BLaER1 (cell line): ENCODE measurements around the gene CBLN1.
"Not testable (repeated sequence)": the region's sequence is repeated elsewhere in the genome, so short reads cannot be mapped to it uniquely, and the experiment has no call there.

Experiments
- H3K27ac ChIP-seq: shearing (Covaris generic); formaldehyde crosslinking; 2 replicates; pipeline ENCODE4 v1.8.1; 2022
- H3K27me3 ChIP-seq: shearing (Covaris generic); formaldehyde crosslinking; 2 replicates; pipeline ENCODE4 v1.8.1; 2022
- H3K36me3 ChIP-seq: shearing (Covaris generic); formaldehyde crosslinking; 2 replicates; pipeline ENCODE4 v1.8.1; 2022
- H3K4me1 ChIP-seq: shearing (Covaris generic); formaldehyde crosslinking; 2 replicates; pipeline ENCODE4 v1.8.1; 2022
- H3K4me2 ChIP-seq: shearing (Covaris generic); formaldehyde crosslinking; 2 replicates; pipeline ENCODE4 v1.8.1; 2022
- H3K4me3 ChIP-seq: shearing (Covaris generic); formaldehyde crosslinking; 2 replicates; pipeline ENCODE4 v1.8.1; 2022
- H3K9ac ChIP-seq: shearing (Covaris generic); formaldehyde crosslinking; 2 replicates; pipeline ENCODE4 v1.8.1; 2022
- H3K9me3 ChIP-seq: shearing (Covaris generic); formaldehyde crosslinking; 2 replicates; pipeline ENCODE4 v1.8.1; 2022
- H4K20me1 ChIP-seq: shearing (Covaris generic); formaldehyde crosslinking; 2 replicates; pipeline ENCODE4 v1.8.1; 2022
- Cebpa-rat ChIP-seq: shearing (Covaris generic); IDR thresholded peaks from 2 replicates; pipeline ENCODE4 v1.8.1; 2022

The CBLN1 gene

DNA sequence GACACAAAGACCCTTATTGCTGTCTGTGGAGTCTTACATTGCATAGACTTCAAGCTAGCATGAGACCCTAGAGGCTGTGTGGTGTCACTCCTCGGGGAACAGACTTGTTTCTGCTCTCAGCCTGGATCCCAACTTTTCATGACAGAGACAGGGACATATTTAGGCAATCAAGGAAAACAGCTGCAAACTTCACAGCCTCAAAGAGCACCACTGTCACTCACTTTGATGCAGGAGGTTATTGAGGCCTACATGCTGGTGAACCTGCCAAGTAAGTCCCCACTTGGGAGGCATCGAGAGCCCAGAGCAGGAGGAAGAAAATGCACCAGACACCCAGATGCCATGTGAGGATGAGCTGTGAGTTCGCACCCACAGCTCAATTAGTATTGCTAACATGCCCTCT is 10.3 kb downstream of the CBLN1 start:
- no peaks in the 10 kb centered on the region for H4K20me1 ChIP-seq
- H3K36me3 ChIP-seq = no peaks in the 10 kb centered on the region
- H3K4me3 ChIP-seq = no peak overlapping the region
- H3K27ac ChIP-seq = no peak overlapping the region
- peaks cover 9% of the 10 kb centered on the region; the same call in 1 of the 2 replicates for H3K4me1 ChIP-seq
- H3K9me3 ChIP-seq = no peaks in the 10 kb centered on the region
- no peak overlapping the region for H3K9ac ChIP-seq
- H3K27me3 ChIP-seq = no peaks in the 10 kb centered on the region
- H3K4me2 ChIP-seq = no peak overlapping the region
- TF ChIP-seq Cebpa-rat = no peak

DNA sequence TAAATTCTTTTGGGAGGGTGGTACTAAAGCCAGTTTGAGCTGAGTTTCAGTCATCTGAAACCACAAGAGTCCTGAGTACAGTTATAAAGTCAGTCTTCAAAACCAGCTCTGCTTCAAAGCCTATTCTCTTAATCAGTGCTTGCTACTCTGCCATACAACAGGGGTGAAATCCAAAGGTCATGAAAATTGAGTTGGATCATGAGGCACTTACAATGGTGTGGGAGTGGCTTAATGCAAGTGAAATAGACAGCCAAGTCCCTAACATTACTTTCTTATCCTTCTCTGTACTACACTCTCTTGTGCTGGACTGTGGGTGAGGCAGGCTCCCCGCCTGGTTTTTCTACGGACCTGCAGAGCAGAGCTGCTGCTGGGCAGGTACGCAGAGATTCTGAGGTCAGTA is 12.4 kb downstream of the CBLN1 start:
- Histone ChIP-seq H3K27me3 (no peaks in the 10 kb centered on the region), H3K4me1 (no peaks in the 10 kb centered on the region), H3K4me2 (no peak overlapping the region), H3K9me3 (no peaks in the 10 kb centered on the region), H3K9ac (no peak overlapping the region), H3K4me3 (no peak overlapping the region), H3K27ac (no peak overlapping the region), H4K20me1 (no peaks in the 10 kb centered on the region), H3K36me3 (no peaks in the 10 kb centered on the region)
- no peak for TF ChIP-seq Cebpa-rat

DNA sequence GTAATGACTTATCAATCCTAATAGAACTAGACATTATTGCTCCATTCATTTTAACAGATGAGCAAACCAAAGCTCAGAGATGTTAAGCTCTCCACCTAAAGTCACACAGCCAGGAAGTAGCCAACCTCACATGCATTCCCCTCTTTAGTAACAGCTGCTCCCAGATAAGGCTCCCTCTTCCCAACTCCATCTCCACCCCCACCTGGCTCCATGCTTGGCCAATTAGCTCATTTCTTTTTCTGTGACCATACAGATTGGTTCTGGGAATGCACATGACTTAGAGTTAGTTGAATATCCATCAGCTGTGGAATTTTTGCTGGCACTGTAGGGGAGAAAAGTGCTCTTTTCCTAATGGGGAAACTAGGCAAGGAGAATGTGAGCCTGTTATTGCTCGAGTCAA is 13.0 kb downstream of the CBLN1 start:
- Histone ChIP-seq H3K4me3 (no peak overlapping the region), H3K9me3 (no peaks in the 10 kb centered on the region), H3K27me3 (no peaks in the 10 kb centered on the region), H3K9ac (no peak overlapping the region), H3K36me3 (no peaks in the 10 kb centered on the region), H4K20me1 (no peaks in the 10 kb centered on the region), H3K4me2 (no peak overlapping the region), H3K4me1 (no peaks in the 10 kb centered on the region), H3K27ac (no peak overlapping the region)
- no peak for TF ChIP-seq Cebpa-rat

DNA sequence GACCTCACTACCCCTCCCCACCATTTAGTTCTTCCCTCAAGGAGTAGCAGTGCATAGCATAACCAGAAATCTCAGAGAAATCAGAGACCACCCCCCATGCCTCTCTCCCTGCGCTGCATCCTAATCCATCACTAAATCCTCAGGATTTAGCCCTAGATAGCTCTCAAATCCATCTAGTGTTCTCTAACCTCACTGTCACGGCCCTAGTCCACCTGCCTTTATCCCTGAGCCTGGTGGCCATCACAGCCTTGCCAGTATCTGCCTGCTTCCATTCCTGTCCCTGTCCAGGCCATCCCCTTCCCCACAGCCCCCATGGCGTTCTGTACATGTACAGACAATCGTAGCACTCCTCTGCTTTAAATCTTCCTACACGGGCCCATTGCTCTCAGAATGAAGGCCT is 19.1 kb downstream of the CBLN1 start:
- Histone ChIP-seq H3K27ac (no peak overlapping the region), H3K4me2 (no peak overlapping the region), H3K27me3 (no peaks in the 10 kb centered on the region), H3K36me3 (no peaks in the 10 kb centered on the region), H3K4me3 (no peak overlapping the region), H4K20me1 (no peaks in the 10 kb centered on the region), H3K9ac (no peak overlapping the region), H3K9me3 (no peaks in the 10 kb centered on the region), H3K4me1 (0 out of 2 replicates have a peak, but pooled peaks cover 4% of the 10 kb centered on the region)
- no peak for TF ChIP-seq Cebpa-rat

DNA sequence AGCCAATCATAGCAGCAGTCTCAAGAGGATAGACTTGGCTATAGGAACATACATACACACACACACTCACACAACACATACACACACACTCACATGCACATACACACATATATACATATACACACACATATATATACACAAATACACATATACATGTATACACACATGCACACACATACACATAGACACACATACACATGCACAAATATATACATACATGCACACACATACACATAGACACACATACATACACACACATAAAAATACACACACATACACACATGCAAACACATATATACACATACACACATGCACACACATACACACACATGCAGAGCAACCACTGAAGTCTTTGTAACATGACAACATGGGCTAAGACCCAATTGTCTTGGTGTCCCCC is 19.7 kb downstream of the CBLN1 start:
- H3K4me3 ChIP-seq = no peak overlapping the region
- no peaks in the 10 kb centered on the region for H3K36me3 ChIP-seq
- no peaks in the 10 kb centered on the region for H4K20me1 ChIP-seq
- H3K9ac ChIP-seq = no peak overlapping the region
- H3K27me3 ChIP-seq = no peaks in the 10 kb centered on the region
- H3K27ac ChIP-seq = no peak overlapping the region
- H3K4me1 ChIP-seq = 0 out of 2 replicates have a peak, but pooled peaks cover 4% of the 10 kb centered on the region
- TF ChIP-seq Cebpa-rat = no peak
- no peak overlapping the region for H3K4me2 ChIP-seq
- H3K9me3 ChIP-seq = no peaks in the 10 kb centered on the region

DNA sequence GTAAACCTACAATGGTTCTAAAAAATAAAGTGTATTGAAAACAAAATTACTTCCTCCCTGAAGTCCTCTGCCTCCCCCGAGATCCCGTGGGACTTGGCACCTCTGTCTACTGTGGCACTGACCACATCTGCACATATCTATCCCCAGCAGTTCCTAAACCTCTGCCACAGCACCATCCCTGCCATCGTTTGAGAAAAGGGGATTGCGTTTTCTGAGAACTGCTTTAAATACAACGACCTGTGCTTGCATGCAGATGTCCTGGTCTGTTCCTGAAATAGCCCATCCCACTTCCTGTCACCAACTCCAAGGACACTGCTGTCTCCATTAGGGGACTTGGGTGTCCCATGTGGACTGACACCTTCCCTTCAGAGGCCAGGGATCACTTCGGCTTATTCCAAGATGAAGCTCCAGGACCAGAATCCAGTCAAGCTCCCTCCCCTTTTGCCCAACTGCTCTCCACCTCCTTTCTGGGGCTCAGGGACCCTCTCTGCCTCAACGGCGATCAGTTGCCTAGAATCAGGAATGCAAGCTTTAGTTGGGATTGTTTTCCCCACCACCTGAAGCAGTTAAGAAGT is 20.6 kb downstream of the CBLN1 start:
- H4K20me1 ChIP-seq = no peaks in the 10 kb centered on the region
- H3K4me3 ChIP-seq = no peak overlapping the region
- H3K9me3 ChIP-seq = no peaks in the 10 kb centered on the region
- no peaks in the 10 kb centered on the region for H3K36me3 ChIP-seq
- H3K4me1 ChIP-seq = 0 out of 2 replicates have a peak, but pooled peaks cover 4% of the 10 kb centered on the region
- H3K27ac ChIP-seq = no peak overlapping the region
- TF ChIP-seq Cebpa-rat = no peak
- H3K27me3 ChIP-seq = no peaks in the 10 kb centered on the region
- no peak overlapping the region for H3K4me2 ChIP-seq
- no peak overlapping the region for H3K9ac ChIP-seq

DNA sequence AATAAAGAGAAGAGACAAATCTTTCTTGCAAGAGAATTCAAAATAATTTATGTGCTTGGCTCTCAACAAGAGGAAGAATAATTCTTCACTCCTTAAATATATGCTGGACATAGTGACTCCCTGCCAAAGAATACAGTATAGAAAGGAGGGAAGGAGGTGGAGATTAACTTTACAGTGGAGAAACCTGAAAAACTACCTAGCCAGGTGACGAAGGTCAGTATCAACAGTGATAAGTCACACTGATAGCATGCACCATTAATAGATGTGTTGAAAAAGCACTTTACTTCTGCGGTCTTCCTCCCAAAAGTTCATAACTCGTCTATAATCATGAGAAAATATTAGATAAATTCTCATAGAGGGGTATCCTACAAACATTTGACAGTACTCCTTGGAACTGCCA is 21.4 kb downstream of the CBLN1 start:
- no peak overlapping the region for H3K9ac ChIP-seq
- no peaks in the 10 kb centered on the region for H3K27me3 ChIP-seq
- H3K4me2 ChIP-seq = no peak overlapping the region
- no peak overlapping the region for H3K27ac ChIP-seq
- no peaks in the 10 kb centered on the region for H3K9me3 ChIP-seq
- H3K4me1 ChIP-seq = 0 out of 2 replicates have a peak, but pooled peaks cover 4% of the 10 kb centered on the region
- no peaks in the 10 kb centered on the region for H4K20me1 ChIP-seq
- H3K4me3 ChIP-seq = no peak overlapping the region
- no peak for TF ChIP-seq Cebpa-rat
- H3K36me3 ChIP-seq = no peaks in the 10 kb centered on the region

DNA sequence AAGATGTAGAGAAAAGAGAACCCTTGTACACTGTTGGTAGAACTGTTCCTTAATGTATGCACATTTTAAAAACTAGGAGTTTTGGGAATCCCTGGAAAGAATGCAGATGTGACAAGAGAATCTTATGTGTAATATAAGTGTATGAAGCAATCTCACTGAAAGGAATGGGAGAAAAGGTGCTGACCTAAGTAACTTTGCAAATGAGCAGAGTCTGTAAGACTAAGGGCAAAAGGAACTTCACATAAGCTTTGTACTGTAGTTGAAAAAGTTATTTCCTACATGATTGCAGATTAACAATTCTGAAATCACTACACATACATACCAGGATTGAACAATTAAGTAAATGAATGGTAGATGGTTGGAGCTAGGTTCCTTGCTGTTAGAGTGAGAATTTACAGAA is 22.3 kb downstream of the CBLN1 start:
- H3K4me3 ChIP-seq = no peak overlapping the region
- no peaks in the 10 kb centered on the region for H3K27me3 ChIP-seq
- no peak overlapping the region for H3K9ac ChIP-seq
- H3K36me3 ChIP-seq = no peaks in the 10 kb centered on the region
- no peaks in the 10 kb centered on the region for H3K9me3 ChIP-seq
- 0 out of 2 replicates have a peak, but pooled peaks cover 4% of the 10 kb centered on the region for H3K4me1 ChIP-seq
- H3K27ac ChIP-seq = no peak overlapping the region
- no peaks in the 10 kb centered on the region for H4K20me1 ChIP-seq
- H3K4me2 ChIP-seq = no peak overlapping the region
- no peak for TF ChIP-seq Cebpa-rat

DNA sequence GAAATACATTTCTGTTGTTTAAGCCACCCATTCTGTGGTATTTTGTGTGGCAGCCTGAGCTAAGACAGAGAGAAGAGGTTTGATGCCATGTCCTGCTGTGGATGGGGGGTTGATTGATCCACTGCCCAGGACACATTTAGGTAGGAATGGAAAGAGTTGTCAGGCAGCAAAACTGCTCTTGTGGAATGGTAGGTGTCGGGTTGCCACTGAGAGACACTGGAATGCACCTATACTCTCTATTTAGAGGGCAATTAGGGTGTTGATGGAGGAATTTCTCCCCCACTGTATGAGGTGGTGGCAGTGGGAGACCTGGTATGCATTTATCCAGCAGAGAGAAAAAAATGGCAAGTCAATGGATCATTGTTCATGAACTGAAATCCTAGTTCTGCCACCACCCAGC is 30.9 kb downstream of the CBLN1 start:
- Histone ChIP-seq H3K36me3 (no peaks in the 10 kb centered on the region), H3K4me3 (no peak overlapping the region), H3K4me1 (no peaks in the 10 kb centered on the region), H3K27ac (no peak overlapping the region), H3K9me3 (no peaks in the 10 kb centered on the region), H4K20me1 (no peaks in the 10 kb centered on the region), H3K9ac (no peak overlapping the region), H3K27me3 (no peaks in the 10 kb centered on the region), H3K4me2 (no peak overlapping the region)
- no peak for TF ChIP-seq Cebpa-rat

DNA sequence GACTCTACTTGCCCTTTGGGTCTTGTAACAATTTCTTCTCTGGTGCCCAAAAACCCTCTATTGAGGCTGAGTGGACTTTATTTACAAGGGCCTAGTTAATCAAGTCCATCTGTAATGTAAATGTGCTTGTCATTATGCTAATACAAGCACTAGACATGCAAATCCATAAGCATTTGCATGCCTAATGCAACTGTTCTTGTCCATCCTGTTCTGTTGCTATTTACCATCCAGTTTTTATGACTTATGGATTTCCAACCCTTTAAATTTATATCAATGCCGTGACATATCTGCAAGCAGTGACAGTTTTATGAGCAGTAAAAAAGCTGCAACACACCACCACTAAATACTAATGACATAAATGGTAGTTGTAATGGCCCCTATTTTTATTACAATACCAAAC is 33.4 kb downstream of the CBLN1 start:
- no peak overlapping the region for H3K4me2 ChIP-seq
- no peak for TF ChIP-seq Cebpa-rat
- H3K4me1 ChIP-seq = no peaks in the 10 kb centered on the region
- H3K36me3 ChIP-seq = no peaks in the 10 kb centered on the region
- H3K4me3 ChIP-seq = no peak overlapping the region
- no peaks in the 10 kb centered on the region for H4K20me1 ChIP-seq
- no peak overlapping the region for H3K27ac ChIP-seq
- no peaks in the 10 kb centered on the region for H3K27me3 ChIP-seq
- no peaks in the 10 kb centered on the region for H3K9me3 ChIP-seq
- no peak overlapping the region for H3K9ac ChIP-seq

DNA sequence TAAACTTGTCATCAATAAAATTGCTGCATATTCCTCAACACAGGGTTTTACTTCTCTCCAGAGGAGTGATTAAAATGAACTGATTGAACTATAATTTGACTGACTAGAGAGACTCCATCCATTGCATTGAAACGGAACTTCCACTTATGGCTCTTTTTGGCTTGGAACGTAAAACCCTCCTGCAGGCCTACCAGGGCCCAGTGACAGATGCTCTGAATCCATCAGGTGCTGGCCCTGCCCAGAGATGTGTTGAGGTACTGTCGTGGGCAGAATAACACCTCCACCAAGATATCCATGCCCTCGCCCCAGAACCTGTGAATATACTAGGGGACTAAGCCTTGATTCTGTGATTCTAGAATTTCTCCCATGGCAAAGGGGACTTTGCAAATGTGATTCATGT is 45.4 kb downstream of the CBLN1 start:
- Histone ChIP-seq H4K20me1 (no peaks in the 10 kb centered on the region), H3K27me3 (no peaks in the 10 kb centered on the region), H3K4me3 (no peak overlapping the region), H3K9ac (no peak overlapping the region), H3K27ac (no peak overlapping the region), H3K36me3 (no peaks in the 10 kb centered on the region), H3K4me2 (no peak overlapping the region), H3K9me3 (peaks cover 8% of the 10 kb centered on the region; the same call in 1 of the 2 replicates), H3K4me1 (no peaks in the 10 kb centered on the region)
- no peak for TF ChIP-seq Cebpa-rat

DNA sequence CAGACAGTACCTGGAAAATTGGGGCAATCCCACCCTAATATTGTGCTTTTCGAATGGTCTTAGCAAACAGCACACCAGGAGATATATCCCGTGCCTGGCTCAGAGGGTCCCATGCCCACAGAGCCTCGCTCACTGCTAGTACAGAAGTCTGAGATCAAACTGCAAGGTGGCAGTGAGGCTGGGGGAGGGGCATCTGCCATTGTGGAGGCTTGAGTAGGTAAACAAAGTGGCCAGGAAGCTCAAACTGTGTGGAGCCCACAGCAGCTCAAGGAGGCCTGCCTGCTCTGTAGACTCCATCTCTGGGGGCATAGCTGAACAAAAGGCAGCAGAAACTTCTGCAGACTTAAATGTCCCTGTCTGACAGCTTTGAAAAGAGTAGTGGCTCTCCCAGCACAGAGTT is 53.3 kb downstream of the CBLN1 start:
- not testable (repeated sequence) for H3K27me3 ChIP-seq, H3K36me3 ChIP-seq, H3K4me3 ChIP-seq, H3K4me2 ChIP-seq, H3K27ac ChIP-seq, H3K4me1 ChIP-seq, H4K20me1 ChIP-seq, H3K9me3 ChIP-seq, H3K9ac ChIP-seq
